Measurements from ENCODE around the gene ADGRL3.

DNA sequence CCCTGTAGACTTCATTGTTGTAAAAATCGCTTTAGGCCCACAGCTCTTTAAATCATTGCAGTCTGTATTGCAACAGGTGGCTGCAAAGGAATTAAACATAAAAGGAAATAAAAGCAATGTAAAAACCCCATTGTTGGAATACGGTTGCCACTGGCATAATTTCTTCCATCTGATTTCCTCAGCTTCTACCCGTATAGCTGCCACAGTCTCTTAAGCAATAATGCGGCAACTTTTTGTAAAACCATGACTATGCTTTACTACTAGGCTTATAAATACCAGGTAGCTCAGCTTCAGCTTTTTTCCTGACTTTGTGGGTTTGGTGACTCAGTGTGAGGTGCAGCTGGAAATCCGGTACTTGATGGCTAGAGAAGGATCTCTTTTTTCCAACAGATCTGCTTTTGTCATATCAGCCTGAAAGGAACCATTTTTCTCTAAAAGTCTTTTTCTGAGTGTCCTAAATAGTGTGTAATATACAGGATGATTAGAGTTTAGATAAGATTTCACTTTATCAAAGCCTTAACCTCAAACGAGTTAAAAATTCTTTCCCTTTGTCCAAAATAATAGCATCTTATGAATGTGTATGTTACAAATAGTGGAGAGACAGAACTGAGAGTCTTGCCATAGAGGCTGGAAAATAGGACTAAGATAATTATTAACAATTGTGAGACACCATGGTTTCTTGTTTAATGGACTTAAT is 268.0 kb downstream of the ADGRL3 start:
- TF ChIP-seq EP300 (IDR thresholded peaks at IDR 0.05) (no peak), POLR2A (IDR thresholded peaks at IDR 0.05; ENCODE audit: low read depth) (no peak)
- TF ChIP-seq, protein P1, sequence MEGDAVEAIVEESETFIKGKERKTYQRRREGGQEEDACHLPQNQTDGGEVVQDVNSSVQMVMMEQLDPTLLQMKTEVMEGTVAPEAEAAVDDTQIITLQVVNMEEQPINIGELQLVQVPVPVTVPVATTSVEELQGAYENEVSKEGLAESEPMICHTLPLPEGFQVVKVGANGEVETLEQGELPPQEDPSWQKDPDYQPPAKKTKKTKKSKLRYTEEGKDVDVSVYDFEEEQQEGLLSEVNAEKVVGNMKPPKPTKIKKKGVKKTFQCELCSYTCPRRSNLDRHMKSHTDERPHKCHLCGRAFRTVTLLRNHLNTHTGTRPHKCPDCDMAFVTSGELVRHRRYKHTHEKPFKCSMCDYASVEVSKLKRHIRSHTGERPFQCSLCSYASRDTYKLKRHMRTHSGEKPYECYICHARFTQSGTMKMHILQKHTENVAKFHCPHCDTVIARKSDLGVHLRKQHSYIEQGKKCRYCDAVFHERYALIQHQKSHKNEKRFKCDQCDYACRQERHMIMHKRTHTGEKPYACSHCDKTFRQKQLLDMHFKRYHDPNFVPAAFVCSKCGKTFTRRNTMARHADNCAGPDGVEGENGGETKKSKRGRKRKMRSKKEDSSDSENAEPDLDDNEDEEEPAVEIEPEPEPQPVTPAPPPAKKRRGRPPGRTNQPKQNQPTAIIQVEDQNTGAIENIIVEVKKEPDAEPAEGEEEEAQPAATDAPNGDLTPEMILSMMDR (IDR thresholded peaks at IDR 0.05), result no peak

All from esophagus muscularis mucosa (tissue), 4 donors.